ENCODE data around the gene HDAC8. TPM values are rescaled to one million over a fixed set of nuclear protein-coding genes. Genes with fewer than 3 reads are reported as not detected.
A peak's percentile ranks its signal among the peaks of the same experiment; 100 is the strongest.

HDAC8 gene
- total RNA-seq, 1 experiment from 2014 or later = 26.7 TPM

DNA sequence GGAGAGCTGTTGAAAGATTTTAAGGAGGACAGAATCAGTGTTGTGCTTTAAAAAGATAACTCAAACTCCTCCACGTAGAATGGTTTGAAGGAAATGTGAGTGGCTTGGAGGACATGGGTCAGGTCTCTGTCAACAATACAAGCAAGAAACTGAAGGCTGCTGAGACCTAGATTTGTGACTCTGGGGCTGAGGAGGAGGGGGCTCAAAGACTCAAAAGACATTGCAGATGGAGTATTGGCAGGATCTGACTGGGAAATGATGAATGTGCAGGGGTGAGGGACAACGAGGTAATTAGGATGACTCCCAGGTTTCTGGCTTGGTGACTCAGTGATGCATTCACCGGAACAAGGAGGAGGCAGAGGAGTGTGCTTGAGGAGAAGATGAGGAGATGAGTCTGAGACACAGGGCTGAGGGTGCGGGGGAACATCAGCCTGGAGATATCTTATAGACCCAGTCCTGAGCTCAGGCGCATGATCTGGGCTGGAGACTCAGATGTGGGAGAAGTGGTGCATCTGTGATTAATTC, 292.3 kb downstream of the HDAC8 start:
- no peak for TF ChIP-seq CTCF (IDR thresholded peaks at IDR 0.05; ENCODE audit: unreplicated experiment)
- CTCF ChIA-PET = interaction anchor here (0.6 to 2.0 kb wide), 3 partner anchors 12 to 290 kb away, joined by 3 to 7 read pairs (median 3); no protein-coding TSS in a partner anchor
- H3K36me3 Mint-ChIP-seq (ENCODE audit: insufficient read depth, unreplicated experiment) = peaks cover 16% of the 10 kb centered on the region
- intact Hi-C loops (cut with micrococcal nuclease) = no loop called here
- peak; percentile 47 for DNase-seq (ENCODE audit: unreplicated experiment)
- H3K4me1 Mint-ChIP-seq (ENCODE audit: insufficient read depth, unreplicated experiment) = peaks cover 5% of the 10 kb centered on the region
- no peak overlapping the region for H3K27ac Mint-ChIP-seq (ENCODE audit: low read depth, unreplicated experiment)
- POLR2A ChIA-PET = interaction anchor here (0.7 kb wide), 1 partner anchor 94 kb away, joined by 4 read pairs; no protein-coding TSS in a partner anchor
- H3K9me3 Mint-ChIP-seq (ENCODE audit: unreplicated experiment) = no peaks in the 10 kb centered on the region
- no peak overlapping the region for H3K4me3 Mint-ChIP-seq (ENCODE audit: unreplicated experiment)
- H3K27me3 Mint-ChIP-seq (ENCODE audit: insufficient read depth, unreplicated experiment) = peaks cover 54% of the 10 kb centered on the region
- BruUV-seq (replicated peaks) = no TSS peak

Other genes starting within 250 kb of the HDAC8 start
- 8.9 and 9.1 TPM in 2 replicates for gene PHKA1, start 141.5 kb upstream of the HDAC8 start, total RNA-seq (2022)
- gene DMRTC1B, start 204.0 kb upstream of the HDAC8 start, total RNA-seq (2022) = not detected in 2 replicates
- not detected in 2 replicates for gene FAM236B, start 209.8 kb upstream of the HDAC8 start, total RNA-seq (2022)
- gene FAM236D, start 235.4 kb upstream of the HDAC8 start, total RNA-seq (2022) = not detected in 2 replicates